Endometrial microvascular endothelial cells (primary cell): ENCODE data around the gene OSCAR. TPM values are rescaled to one million over a fixed set of nuclear protein-coding genes. Genes with fewer than 3 reads are reported as not detected.
"Not testable (repeated sequence)": the region's sequence is repeated elsewhere in the genome, so short reads cannot be mapped to it uniquely, and the experiment has no call there.

Source experiments
- in situ Hi-C: cut with HindIII; loops from 2 replicates; pipeline ENCODE4 v1.10.0; 2017; ENCODE audit warnings: low sequenced_read_pairs, low pct_unique_long_range_greater_than_20kb; ENCODE audit errors: inconsistent ontology term
- total RNA-seq: library from RNA; depleted of rRNA; stranded (reverse); fragments of >200 nt; gene quantifications from one replicate; pipeline ENCODE4 v1.2.3, GENCODE V29; 2015; ENCODE audit errors: inconsistent ontology term

The OSCAR gene
- total RNA-seq, 1 donor from 2014 or later = not detected

DNA sequence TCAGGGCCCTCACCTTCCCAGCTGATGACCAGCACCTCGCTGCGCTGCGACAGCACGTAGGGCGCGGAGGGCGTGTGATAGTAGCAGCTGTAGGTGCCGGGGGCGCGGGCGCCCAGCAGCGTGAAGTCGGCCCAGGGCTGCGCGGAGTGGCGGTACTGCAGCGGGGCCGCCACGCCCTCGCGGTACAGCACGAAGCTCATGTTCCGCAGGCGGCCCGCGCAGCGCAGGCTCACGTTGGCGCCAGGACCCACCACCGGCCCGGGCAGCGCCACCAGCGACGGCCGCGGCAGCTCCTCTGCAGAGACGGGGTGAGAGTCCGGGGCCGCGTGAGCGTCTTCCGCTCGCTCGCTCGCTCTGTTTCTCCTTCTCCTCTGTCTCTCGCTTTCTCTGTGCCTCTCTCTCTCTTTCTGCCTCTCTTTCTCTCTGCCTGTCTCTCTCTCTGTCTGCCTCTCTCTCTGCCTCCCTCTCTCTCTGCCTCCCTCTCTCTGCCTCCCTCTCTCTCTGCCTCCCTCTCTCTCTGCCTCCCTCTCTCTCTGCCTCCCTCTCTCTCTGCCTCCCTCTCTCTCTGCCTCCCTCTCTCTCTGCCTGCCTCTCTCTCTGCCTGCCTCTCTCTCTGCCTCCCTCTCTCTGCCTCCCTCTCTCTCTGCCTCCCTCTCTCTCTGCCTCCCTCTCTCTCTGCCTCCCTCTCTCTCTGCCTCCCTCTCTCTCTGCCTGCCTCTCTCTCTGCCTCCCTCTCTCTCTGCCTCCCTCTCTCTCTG, 4.6 kb downstream of the OSCAR start:
- in situ Hi-C loops = not testable (repeated sequence)

DNA sequence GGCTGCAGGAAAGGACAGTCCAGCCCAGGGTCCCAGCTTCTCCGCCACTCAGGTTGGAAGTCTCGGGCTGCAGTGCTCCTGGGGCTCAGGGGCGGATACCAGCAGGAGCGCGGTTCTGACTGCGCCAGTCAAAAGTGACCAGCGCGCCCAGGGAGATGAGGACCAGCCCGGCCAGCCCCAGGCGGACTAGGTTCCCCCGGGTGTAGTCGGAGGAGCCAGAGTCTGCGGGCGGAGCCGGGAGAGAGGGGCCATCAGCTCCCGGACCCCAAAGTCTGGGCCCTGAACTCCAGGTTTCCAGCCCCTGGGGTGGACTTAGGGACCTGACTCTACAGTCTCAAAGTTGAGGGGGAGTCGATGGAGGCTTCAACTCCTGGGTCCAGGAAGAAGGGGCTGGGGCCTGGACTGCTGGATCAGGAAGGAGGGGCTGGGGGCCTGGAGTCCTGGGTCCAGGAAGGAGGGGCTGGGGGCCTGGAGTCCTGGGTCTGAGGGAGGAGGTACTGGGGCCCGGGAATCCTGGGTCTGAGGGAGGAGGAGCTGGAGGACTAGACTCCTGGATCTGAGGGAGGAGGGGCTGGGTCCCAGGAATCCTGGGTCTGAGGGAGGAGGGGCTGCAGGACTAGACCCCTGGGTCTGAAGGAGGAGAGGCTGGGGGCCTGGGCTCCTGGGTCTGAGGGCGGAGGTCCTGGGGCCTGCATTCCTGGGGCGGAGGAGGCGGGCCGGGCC, 5.3 kb downstream of the OSCAR start:
- in situ Hi-C loops = no loop called here

GRCh38 chr19:54094426-54095000, 6.1 kb downstream of the OSCAR start:
- in situ Hi-C loops = no loop called here

DNA sequence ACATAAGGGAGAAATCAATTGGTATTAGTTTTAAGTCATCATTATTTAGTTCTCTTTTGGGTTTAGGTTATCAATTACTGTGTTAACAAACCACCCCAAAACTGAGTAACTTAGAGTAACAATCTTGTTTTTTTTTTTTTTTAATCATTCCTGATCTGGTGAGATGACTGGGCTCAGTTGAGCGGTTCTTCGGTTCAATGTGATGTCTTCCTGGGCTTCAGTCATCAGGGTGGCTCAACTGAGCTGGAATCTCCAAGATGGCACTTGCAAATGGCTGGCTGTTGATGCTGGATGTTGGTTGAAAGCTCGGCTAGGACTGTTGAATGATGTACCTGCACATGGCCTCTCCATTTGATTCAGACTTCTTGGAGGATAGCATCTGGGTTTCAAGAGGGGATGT, 16.2 kb downstream of the OSCAR start:
- in situ Hi-C loops = no loop called here

DNA sequence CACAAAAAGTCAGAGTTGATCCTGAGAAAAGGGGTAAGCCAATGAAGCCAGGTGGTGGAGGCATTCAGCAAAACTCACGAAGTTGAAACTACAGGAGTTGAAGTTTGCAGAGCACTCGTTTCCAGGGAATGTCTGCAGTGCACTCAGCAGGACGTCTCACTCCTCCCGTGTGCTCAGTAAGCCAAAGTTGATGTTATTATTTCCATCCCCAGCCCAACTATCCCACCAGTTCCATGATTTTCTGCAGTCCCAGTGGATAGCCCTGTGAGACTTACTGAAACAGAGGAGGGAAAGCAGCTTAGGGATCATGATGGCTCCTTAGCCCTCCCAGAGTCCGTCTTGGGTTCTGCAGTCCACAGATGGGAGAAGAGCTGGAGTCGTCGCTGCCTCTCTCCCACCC, 19.6 kb downstream of the OSCAR start, which contains the start of gene TARM1:
Gene TARM1 (minus strand): TSS at position 334 of the 400 bp plus-strand sequence. CDS start 25 bp downstream, at position 309.
- in situ Hi-C loops = no loop called here

GRCh38 chr19:54077334-54077733, 23.3 kb downstream of the OSCAR start:
- in situ Hi-C loops = no loop called here

- in situ Hi-C loops = no loop called here
These were observed 25.8 kb downstream of the OSCAR start for GRCh38 chr19:54074851-54075250.

DNA sequence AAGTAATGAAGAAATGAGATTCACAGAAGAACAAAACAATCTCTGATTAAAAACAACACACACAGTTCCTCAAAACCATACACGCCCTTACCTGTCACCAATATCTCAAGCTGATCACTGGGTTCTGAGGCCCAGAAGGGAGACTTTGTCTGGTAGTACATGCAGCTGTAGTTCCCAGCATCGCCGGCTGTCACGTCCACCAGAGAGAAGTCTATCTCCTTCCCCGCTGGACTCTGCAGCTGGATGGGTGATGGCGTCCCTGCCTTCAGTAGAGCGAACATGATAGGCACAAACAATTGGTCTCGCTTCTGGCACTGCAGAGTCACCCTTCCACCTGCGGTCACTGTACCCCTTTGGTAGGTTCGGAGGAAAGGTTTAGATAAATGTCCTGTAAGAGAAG, 26.8 kb downstream of the OSCAR start:
- in situ Hi-C loops = no loop called here

DNA sequence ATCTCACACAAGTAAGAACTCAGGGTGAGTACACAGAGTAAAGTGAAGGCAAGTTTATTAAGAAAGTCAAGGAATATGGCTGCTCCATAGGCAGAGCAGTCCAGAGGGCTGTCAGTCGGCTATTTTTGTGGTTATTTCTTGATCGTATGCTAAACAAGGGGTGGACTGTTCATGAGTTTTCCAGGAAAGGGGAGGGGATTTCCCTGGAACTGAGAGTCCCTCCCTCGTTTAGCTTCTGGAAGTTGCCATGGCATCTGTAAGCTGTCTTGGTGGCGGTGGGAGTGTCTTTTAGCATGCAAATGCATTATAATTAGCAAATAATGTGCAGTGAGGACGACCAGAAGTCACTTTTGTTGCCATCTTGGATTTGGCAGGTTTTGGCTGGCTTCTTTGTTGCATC, 31.1 kb downstream of the OSCAR start:
- in situ Hi-C loops = no loop called here

- in situ Hi-C loops = no loop called here
These were observed 37.1 kb downstream of the OSCAR start, which contains the start of gene VSTM1 for GRCh38 chr19:54063350-54064116. Gene VSTM1, minus strand, starts transcription at chr19:54063897. Its CDS starts 120 bp downstream, at chr19:54063777.

DNA sequence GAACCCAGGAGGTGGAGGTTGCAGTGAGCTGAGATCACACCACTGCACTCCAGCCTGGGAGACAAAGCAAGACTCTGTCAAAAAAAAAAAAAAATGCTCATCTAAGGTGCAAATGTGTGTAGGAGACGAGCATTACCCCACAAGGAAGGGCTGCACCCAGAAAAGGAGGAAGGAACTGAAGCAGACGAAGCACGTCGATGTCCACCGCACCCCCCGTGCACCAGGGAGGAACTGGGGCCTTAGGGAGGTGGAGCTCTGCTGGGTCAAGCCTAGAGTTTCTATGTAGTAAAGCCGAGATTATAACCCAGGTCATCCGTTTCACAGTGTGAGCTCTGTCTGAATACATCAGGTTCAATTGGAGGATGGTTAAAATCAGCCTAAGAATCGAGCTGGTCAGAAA, 38.0 kb downstream of the OSCAR start:
- in situ Hi-C loops = no loop called here

GRCh38 chr19:54047616-54048015, 53.0 kb downstream of the OSCAR start:
- in situ Hi-C loops = loop anchor here (25.0 kb wide), 1 partner anchor 135 kb away; the partner anchor contains the start of gene CACNG7

DNA sequence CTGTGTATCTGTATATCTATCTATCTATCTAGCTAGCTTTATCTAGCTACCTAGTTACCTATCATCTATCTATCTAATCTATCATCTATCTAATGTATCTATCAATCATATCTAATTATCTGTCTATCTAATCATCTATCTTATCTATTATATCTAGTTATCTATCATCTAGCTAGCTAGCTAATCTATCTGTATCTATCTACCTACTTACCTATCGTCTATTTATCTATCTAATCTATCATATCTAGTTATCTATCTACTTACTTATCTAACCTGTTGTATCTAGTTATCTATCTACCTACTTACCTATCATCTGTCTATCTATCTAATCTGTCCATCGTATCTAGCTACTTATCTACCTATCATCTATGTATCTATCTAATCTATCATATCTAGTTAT, 54.8 kb downstream of the OSCAR start:
- in situ Hi-C loops = loop anchor here (25.0 kb wide), 1 partner anchor 133 kb away; the partner anchor contains the start of gene CACNG7

Other genes with a start within 250 kb of the OSCAR start
- gene MYADM, start 232.9 kb downstream of the OSCAR start, total RNA-seq = 60.7 TPM
- not detected for gene PRKCG, start 218.6 kb downstream of the OSCAR start, total RNA-seq
- gene CACNG7, start 191.5 kb downstream of the OSCAR start, total RNA-seq = not detected
- gene CACNG8, start 137.9 kb downstream of the OSCAR start, total RNA-seq = 0.09 TPM
- 3.5 TPM for gene CACNG6, start 109.2 kb downstream of the OSCAR start, total RNA-seq
- not detected for gene VSTM1, start 36.9 kb downstream of the OSCAR start, total RNA-seq
- not detected for gene TARM1, start 19.4 kb downstream of the OSCAR start, total RNA-seq
- gene NDUFA3, start 2.1 kb upstream of the OSCAR start, total RNA-seq = 16.4 TPM
- gene TFPT, start 14.9 kb upstream of the OSCAR start, total RNA-seq = 45.4 TPM
- 127 TPM for gene PRPF31, start 15.0 kb upstream of the OSCAR start, total RNA-seq
- gene CNOT3, start 37.0 kb upstream of the OSCAR start, total RNA-seq = 20.3 TPM
- gene LENG1, start 58.9 kb upstream of the OSCAR start, total RNA-seq = 15.8 TPM
- not detected for gene TMC4, start 72.4 kb upstream of the OSCAR start, total RNA-seq
- gene MBOAT7, start 88.8 kb upstream of the OSCAR start, total RNA-seq = 303 TPM
- gene TSEN34, start 90.5 kb upstream of the OSCAR start, total RNA-seq = 77.5 TPM
- 2,287 TPM for gene RPS9, start 100.1 kb upstream of the OSCAR start, total RNA-seq
- gene LILRB3, start 122.2 kb upstream of the OSCAR start, total RNA-seq = not detected
- not detected for gene LILRA6, start 142.0 kb upstream of the OSCAR start, total RNA-seq
- not detected for gene LILRB5, start 156.5 kb upstream of the OSCAR start, total RNA-seq
- not detected for gene LILRB2, start 180.3 kb upstream of the OSCAR start, total RNA-seq
- gene LILRA5, start 212.4 kb upstream of the OSCAR start, total RNA-seq = not detected
- not detected for gene LILRA4, start 238.4 kb upstream of the OSCAR start, total RNA-seq